Fibroblast of the aortic adventitia (primary cell): ENCODE data around the gene OR2T10. TPM values are rescaled to one million over a fixed set of nuclear protein-coding genes. Genes with fewer than 3 reads are reported as not detected.
"Not testable (repeated sequence)": the region's sequence is repeated elsewhere in the genome, so short reads cannot be mapped to it uniquely, and the experiment has no call there.

Experiments used
- DNase-seq: peaks from one replicate; pipeline ENCODE4 v3.0.0-alpha.2; 2010; ENCODE audit warnings: low read depth
- H3K4me3 ChIP-seq: 2 replicates; pipeline ENCODE4 v1.5.1; 2011; ENCODE audit warnings: low read depth, mild to moderate bottlenecking, control low read depth, low read length, moderate library complexity
- small RNA-seq: library from RNA; depleted of rRNA; stranded (forward); fragments of <200 nt; gene quantifications from one replicate; pipeline ENCODE3, GENCODE V24; 2012
- total RNA-seq: library from RNA; depleted of rRNA; stranded (reverse); fragments of >200 nt; gene quantifications from 2 replicates; pipeline ENCODE4 v1.2.3, GENCODE V29; 2012; ENCODE audit warnings: low replicate concordance

OR2T10 gene
- total RNA-seq, 1 donor, result not detected

- not testable (repeated sequence) for DNase-seq, H3K4me3 ChIP-seq
Measured at GRCh38 chr1:248551027-248551426, 46.5 kb downstream of the OR2T10 start.

GRCh38 chr1:248547383-248547782, 50.1 kb downstream of the OR2T10 start:
- DNase-seq, H3K4me3 ChIP-seq: not testable (repeated sequence)

Small RNAs within 50 kb of the gene (small RNA-seq; reads per million reads assigned to genes)
- not detected for gene RF00019

Other genes starting within 250 kb of the OR2T10 start
- gene OR14C36, start 248.9 kb downstream of the OR2T10 start, total RNA-seq, result not detected in 2 replicates
- not detected in 2 replicates for gene OR2T4, start 236.0 kb downstream of the OR2T10 start, total RNA-seq
- not detected in 2 replicates for gene OR2T6, start 222.0 kb downstream of the OR2T10 start, total RNA-seq
- gene OR2T1, start 194.7 kb downstream of the OR2T10 start, total RNA-seq, result not detected in 2 replicates
- not detected in 2 replicates for gene OR2T2, start 152.1 kb downstream of the OR2T10 start, total RNA-seq
- gene OR2T3, start 124.3 kb downstream of the OR2T10 start, total RNA-seq, result not detected in 2 replicates
- not detected in 2 replicates for gene OR2T5, start 109.1 kb downstream of the OR2T10 start, total RNA-seq
- gene OR2G6, start 89.6 kb downstream of the OR2T10 start, total RNA-seq, result not detected in 2 replicates
- not detected in 2 replicates for gene OR2T29, start 34.9 kb downstream of the OR2T10 start, total RNA-seq
- not detected in 2 replicates for gene OR2T34, start 22.9 kb downstream of the OR2T10 start, total RNA-seq
- not detected in 2 replicates for gene OR2T11, start 37.4 kb upstream of the OR2T10 start, total RNA-seq
- not detected in 2 replicates for gene OR2T35, start 47.6 kb upstream of the OR2T10 start, total RNA-seq
- not detected in 2 replicates for gene OR2T27, start 57.8 kb upstream of the OR2T10 start, total RNA-seq
- not detected in 2 replicates for gene OR14I1, start 105.1 kb upstream of the OR2T10 start, total RNA-seq
- 0.27 TPM in 1 of 2 replicates, not detected in the other for gene LYPD8, start 158.1 kb upstream of the OR2T10 start, total RNA-seq
- gene SH3BP5L, start 228.2 kb upstream of the OR2T10 start, total RNA-seq, result 20.2 and 21.8 TPM in 2 replicates
- gene ZNF672, start 240.5 kb upstream of the OR2T10 start, total RNA-seq, result 12.9 and 14.0 TPM in 2 replicates